Hematopoietic multipotent progenitor cell treated with erythropoietin and hydrocortisone succinate and interleukin-3 and kit ligand, for 4 days (in vitro differentiated cells): Measurements from ENCODE around the gene OR6A2.
"Not testable (repeated sequence)": the region's sequence is repeated elsewhere in the genome, so short reads cannot be mapped to it uniquely, and the experiment has no call there.

Source experiments
- DNase-seq: peaks from one replicate; pipeline ENCODE4 v3.0.0-alpha.2; 2015

OR6A2 gene

DNA sequence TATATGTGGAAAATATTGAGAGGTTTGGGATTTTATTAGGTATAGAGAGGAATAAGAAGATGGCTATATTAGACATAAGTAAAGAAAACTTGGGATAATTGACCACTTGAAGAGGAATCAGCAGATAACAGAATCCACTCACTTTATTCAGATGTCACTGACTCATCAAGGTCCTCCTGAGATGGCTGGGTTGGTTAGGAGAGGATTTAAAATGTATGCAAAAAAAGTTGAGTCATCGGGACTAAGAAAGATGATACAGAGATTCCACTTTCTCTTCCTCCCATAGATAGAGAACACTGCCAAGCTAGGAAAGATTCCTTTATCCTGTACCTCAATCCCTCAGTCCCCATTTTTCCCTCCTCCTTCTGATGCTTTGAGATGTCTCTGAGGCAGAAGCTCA, at the start of gene OR6A2:
OR6A2 (minus strand) TSS at position 288 of the 400 bp plus-strand sequence. CDS start 3,981 bp downstream, outside the sequence.
- DNase-seq: no peak

DNA sequence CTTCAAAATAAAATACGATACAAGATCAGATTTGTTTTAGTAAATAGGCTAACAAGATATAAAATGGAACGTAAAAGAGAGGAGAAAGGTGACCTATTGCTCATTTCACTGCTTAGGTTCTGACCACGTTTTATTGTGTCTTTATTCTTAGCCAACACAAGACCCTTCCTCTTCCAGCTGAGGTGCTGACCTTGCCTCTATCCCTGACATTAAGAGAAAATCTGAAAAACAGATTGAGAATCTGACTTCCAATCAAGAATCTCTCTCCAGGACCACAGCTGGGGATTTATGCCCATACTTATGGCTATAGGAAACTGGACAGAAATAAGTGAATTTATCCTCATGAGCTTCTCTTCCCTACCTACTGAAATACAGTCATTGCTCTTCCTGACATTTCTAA, 45.9 kb upstream of the OR6A2 start, which contains the start of gene OR10A5:
OR10A5 (plus strand) TSS at position 301 of the 400 bp plus-strand sequence; CDS start at position 301, 0 bp downstream.
- no peak for DNase-seq

GRCh38 chr11:6844356-6844755, 44.9 kb upstream of the OR6A2 start:
- no peak for DNase-seq

- no peak for DNase-seq
Observed at GRCh38 chr11:6843670-6844069, 44.2 kb upstream of the OR6A2 start.

DNA sequence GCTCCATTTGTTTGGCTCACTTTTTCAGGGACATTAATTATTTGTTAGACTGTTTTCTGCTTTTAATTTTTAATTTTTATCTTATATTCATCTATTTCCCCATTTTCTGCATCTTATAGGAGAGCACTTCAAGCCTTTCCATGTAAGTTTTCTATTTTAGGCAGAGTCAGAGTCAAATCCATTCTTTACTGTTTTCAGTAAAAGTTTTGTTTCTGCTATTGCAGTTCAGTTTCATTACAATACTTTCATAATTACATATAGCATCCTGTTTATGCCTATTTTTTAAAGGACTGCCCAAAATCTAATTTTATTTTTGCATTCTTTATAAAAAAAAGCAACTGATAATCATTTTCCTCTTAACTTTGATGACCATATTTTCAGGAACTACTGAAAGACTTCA, 42.2 kb upstream of the OR6A2 start:
- no peak for DNase-seq

- DNase-seq: no peak
Observed at GRCh38 chr11:6834021-6834420, 34.5 kb upstream of the OR6A2 start.

- DNase-seq: no peak
Observed at GRCh38 chr11:6833356-6833755, 33.9 kb upstream of the OR6A2 start.

DNA sequence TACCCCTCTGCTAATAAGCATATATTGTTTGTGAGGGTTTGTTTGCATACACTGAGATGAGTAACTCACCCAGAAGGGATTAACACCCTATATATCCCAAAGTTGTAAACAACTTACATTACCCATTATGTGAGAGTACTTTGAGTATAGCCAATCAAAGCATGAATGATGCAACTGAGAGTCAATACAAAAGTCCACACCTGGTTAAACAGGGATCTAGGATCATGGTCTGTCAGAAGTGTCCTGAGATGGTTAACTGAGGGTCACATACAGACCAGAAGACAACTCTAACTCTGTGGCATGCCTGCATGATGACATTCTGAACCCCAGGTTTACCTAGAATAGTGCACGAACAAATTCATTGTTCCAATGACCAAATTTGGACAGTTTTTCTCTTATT, 28.6 kb upstream of the OR6A2 start:
- no peak for DNase-seq

DNA sequence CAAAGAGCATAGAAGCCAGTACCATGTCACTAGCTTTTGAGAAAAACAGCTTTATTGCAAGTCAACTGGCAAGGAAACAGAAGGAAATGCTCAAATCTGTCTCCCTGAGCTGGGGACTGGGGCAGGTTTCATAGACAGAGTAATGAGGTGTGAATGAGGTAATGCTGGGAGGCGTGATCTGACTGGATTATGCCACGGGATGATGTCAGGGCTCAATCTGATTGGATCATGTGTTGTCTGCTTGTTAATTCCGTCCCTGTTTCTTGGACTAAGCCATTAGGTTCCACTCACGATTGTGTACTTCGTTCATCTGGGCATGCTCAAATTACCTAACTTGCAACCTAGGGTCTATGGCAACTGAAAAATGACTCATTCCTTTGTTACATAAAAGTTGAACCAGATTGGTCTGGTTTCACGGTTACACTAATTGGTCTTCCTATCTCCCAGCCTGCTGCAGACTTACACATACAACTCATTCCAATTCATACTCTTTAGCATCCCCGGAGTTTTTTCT, 25.8 kb upstream of the OR6A2 start:
- DNase-seq: no peak

DNA sequence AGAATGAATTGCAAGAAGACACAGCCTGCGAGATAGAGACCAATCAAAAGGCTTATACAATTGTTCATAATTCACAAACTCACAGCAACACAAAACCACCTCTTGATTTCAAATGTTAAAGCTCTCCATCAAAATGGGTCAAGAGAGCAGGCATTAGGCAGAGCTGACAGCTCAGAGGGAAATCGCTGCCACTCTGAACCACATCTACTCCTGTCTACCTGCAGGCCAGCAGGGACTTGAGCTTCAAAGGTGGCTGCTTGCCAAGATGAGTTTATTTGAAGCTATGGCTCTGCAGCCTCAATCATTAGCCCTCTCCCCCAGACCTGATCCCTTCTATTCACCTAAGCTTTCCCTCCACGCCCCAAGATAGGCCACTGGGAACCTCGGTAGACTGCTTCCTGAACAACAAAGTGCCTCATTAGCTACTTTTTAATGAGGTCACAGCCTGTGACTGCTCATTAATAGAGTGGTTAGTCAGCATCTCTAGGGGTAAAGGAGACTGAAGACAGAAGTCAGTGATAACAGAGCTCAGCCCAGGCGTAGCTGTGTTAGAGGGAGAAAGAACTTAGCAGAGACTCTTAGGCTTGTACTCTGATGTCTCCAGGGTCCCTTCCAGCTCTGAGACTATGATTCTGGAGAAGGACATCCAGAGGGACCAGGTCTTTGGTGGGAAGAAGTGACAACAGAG, 24.8 kb upstream of the OR6A2 start:
- DNase-seq: no peak

DNA sequence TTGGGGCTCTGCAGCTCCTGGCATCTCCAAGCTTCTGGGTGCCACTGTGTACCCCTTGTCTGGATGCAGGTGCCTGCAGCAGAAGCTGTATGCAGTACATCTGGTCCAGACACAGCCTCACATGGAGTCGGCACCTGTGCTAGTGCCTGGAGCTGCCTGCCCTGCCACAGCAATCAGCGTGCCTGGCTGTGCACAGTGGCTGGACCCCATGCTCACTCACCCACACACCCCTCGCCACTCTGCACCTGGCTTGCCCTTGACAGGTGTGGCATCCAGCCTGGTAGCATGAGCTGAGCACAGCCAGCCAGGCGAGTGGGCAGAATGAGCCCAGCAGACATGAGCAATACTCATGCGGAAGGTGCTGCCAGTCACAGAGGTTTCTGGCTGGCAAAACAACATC, 19.5 kb upstream of the OR6A2 start:
- DNase-seq: no peak

- no peak for DNase-seq
Observed at GRCh38 chr11:6817694-6818093, 18.2 kb upstream of the OR6A2 start.

- no peak for DNase-seq
Observed at GRCh38 chr11:6813656-6814055, 14.2 kb upstream of the OR6A2 start.

DNA sequence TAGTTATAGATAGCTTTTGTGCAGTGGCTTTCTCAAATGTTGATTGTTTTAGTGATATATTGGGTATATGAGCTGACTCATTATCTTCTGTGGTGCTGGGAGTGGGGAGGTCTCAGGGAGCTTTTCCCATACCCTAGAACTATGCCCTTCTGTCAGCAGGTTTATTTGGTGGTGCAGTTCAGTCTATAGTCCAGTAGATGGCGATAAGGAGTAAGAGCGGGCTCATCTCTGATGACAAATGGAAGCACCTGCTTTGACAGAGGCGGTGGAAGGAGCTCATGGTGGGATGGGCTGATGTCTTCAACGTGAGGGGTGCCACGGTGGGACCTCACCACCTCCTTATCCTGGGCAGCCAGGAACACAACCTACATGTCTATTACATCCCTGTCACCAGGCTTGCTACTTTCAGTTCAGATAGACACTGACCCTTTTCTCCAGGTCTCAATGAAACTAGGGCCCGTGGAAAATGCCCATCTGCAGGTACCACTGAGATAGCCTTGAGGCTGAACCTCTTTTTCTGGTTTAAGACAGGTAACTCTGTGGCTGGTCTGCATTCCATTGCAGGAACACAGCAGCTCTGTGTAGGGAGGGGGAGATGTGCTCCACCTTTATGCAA, 13.0 kb upstream of the OR6A2 start:
- peak; percentile 74 for DNase-seq

- DNase-seq: not testable (repeated sequence)
Observed at GRCh38 chr11:6801075-6801474, 1.6 kb upstream of the OR6A2 start.

- DNase-seq: no peak
Observed at GRCh38 chr11:6794639-6795038, 4.8 kb downstream of the OR6A2 start.

DNA sequence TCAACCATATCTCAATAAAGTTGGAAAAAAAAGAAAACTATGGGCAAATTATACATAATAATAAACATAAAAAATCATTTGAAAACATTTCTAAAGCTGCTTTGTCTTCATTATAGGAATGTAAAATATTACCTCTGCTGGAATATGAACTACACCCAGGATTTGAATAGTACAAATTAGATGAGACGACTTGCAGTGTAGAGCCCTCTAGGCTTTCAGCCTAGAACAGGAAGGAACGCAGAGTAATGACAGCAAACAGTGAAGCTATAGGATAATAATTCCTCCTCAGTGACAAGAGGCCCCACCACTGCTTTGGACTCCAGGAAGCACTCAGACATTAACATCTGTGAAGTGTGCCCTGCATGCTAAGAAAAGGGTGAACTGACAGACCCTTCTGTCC, 8.9 kb downstream of the OR6A2 start:
- DNase-seq: no peak

GRCh38 chr11:6782720-6783119, 16.8 kb downstream of the OR6A2 start, which contains the start of gene OR2AG1:
TSS of gene OR2AG1 (plus strand) at chr11:6783020. CDS start at chr11:6785038, 2,018 bp downstream.
- DNase-seq: no peak

GRCh38 chr11:6780829-6781228, 18.7 kb downstream of the OR6A2 start:
- no peak for DNase-seq

GRCh38 chr11:6778518-6778917, 21.0 kb downstream of the OR6A2 start:
- DNase-seq: peak; percentile 22

GRCh38 chr11:6771926-6772893, 27.3 kb downstream of the OR6A2 start, which contains the start of gene OR2AG2:
TSS of gene OR2AG2 (minus strand) at chr11:6771976. CDS start at chr11:6768957, 3,019 bp downstream.
- DNase-seq: peak; percentile 83

DNA sequence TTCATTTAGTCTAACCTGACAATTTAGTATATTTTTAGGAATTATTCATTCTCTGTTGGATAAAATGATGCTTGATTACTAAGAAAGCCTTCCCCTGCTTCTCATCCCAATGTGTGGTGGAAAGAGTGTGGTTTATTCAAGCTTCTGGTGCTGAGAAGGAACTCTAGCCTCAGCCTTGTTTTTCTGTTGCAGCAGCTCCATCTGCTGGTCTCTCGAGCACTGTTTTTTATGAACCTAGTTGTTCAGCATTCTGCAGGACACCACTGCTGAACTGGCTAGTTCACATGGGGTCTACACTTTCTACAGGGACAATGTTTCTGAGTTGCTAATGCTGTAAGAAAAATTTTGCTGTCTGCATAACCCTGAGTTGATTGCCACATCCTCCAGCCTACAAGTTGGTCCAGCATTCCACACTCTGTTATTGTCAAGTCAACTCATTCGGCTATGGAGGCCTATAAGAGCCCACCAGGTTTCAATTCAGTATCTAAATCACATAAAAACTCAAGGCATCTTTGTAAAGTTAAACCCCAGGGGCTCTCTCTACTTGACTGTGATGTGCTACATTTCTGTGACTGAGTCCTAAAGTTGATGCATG, 42.0 kb downstream of the OR6A2 start:
- DNase-seq: peak; percentile 81

GRCh38 chr11:6755953-6756347, 43.5 kb downstream of the OR6A2 start:
- no peak for DNase-seq
